Measurements from ENCODE around the gene MYF6.

Gene MYF6

GRCh38 chr12:80714055-80714454 lies 6.6 kb downstream of the MYF6 start:
- no peak for ATAC-seq
- Mint-ChIP-seq H3K36me3 (no peaks in the 10 kb centered on the region), H3K27ac (no peak overlapping the region)

GRCh38 chr12:80714846-80715245 lies 7.4 kb downstream of the MYF6 start:
- no peak for DNase-seq (ENCODE audit: low spot score in 2 of 2)
- Mint-ChIP-seq H3K9me3 (peaks cover 8% of the 10 kb centered on the region), H3K4me3 (no peak overlapping the region), H3K27ac (no peak overlapping the region), H3K4me1 (no peaks in the 10 kb centered on the region), H3K36me3 (no peaks in the 10 kb centered on the region)
- no peak for ATAC-seq

More at GRCh38 chr12:80714055-80714454, 6.6 kb downstream of the MYF6 start:
- Mint-ChIP-seq H3K9me3 (peaks cover 8% of the 10 kb centered on the region), H3K4me1 (no peaks in the 10 kb centered on the region), H3K4me3 (no peak overlapping the region)
- DNase-seq (ENCODE audit: low spot score in 2 of 2), result no peak

- ATAC-seq (no peak), DNase-seq (ENCODE audit: low spot score in 2 of 2) (no peak)
- H3K9me3 Mint-ChIP-seq, result peaks cover 6% of the 10 kb centered on the region
- no peaks in the 10 kb centered on the region for H3K4me1 Mint-ChIP-seq
- no peaks in the 10 kb centered on the region for H3K36me3 Mint-ChIP-seq
- no peak overlapping the region for H3K4me3 Mint-ChIP-seq
- H3K27ac Mint-ChIP-seq, result no peak overlapping the region
Measured at GRCh38 chr12:80715713-80716249, 8.3 kb downstream of the MYF6 start.

- ATAC-seq, result peak; percentile 21
Measured at GRCh38 chr12:80716696-80717469, 9.4 kb downstream of the MYF6 start, which contains the start of gene MYF5. Gene MYF5, plus strand, starts transcription at chr12:80716912. Its CDS starts 152 bp downstream, at chr12:80717064.

GRCh38 chr12:80717856-80718255 lies 10.4 kb downstream of the MYF6 start:
- H3K9me3 Mint-ChIP-seq, result peaks cover 6% of the 10 kb centered on the region
- no peak for DNase-seq (ENCODE audit: low spot score in 2 of 2)
- ATAC-seq, result no peak
- no peaks in the 10 kb centered on the region for H3K36me3 Mint-ChIP-seq
- H3K4me1 Mint-ChIP-seq, result no peaks in the 10 kb centered on the region
- H3K27ac Mint-ChIP-seq, result no peak overlapping the region
- no peak overlapping the region for H3K4me3 Mint-ChIP-seq

More at GRCh38 chr12:80716696-80717469, 9.4 kb downstream of the MYF6 start, which contains the start of gene MYF5:
- Mint-ChIP-seq H3K9me3 (peaks cover 6% of the 10 kb centered on the region), H3K36me3 (no peaks in the 10 kb centered on the region), H3K4me1 (no peaks in the 10 kb centered on the region), H3K27ac (no peak within 1 kb of the TSS), H3K4me3 (no peak within 1 kb of the TSS)
- no peak for DNase-seq (ENCODE audit: low spot score in 2 of 2)

GRCh38 chr12:80720516-80720915 lies 13.1 kb downstream of the MYF6 start:
- Mint-ChIP-seq H3K4me1 (no peaks in the 10 kb centered on the region), H3K36me3 (no peaks in the 10 kb centered on the region), H3K27ac (no peak overlapping the region), H3K4me3 (no peak overlapping the region), H3K9me3 (no peaks in the 10 kb centered on the region)
- ATAC-seq (no peak), DNase-seq (ENCODE audit: low spot score in 2 of 2) (no peak)

- Mint-ChIP-seq H3K4me3 (no peak overlapping the region), H3K36me3 (no peaks in the 10 kb centered on the region), H3K27ac (no peak overlapping the region), H3K9me3 (no peaks in the 10 kb centered on the region), H3K4me1 (no peaks in the 10 kb centered on the region)
- DNase-seq (ENCODE audit: low spot score in 2 of 2) (no peak), ATAC-seq (no peak)
Measured at GRCh38 chr12:80721326-80721725, 13.9 kb downstream of the MYF6 start.

GRCh38 chr12:80745851-80746505 lies 38.5 kb downstream of the MYF6 start:
- no peak overlapping the region for H3K4me3 Mint-ChIP-seq
- ATAC-seq (no peak), DNase-seq (ENCODE audit: low spot score in 2 of 2) (no peak)
- H3K9me3 Mint-ChIP-seq, result peaks cover 11% of the 10 kb centered on the region
- H3K36me3 Mint-ChIP-seq, result no peaks in the 10 kb centered on the region
- H3K27ac Mint-ChIP-seq, result no peak overlapping the region
- no peaks in the 10 kb centered on the region for H3K4me1 Mint-ChIP-seq

- Mint-ChIP-seq H3K27ac (no peak overlapping the region), H3K4me1 (no peaks in the 10 kb centered on the region), H3K36me3 (no peaks in the 10 kb centered on the region), H3K9me3 (peaks cover 11% of the 10 kb centered on the region), H3K4me3 (no peak overlapping the region)
- ATAC-seq (no peak), DNase-seq (ENCODE audit: low spot score in 2 of 2) (no peak)
Measured at GRCh38 chr12:80747800-80748199, 40.4 kb downstream of the MYF6 start.

- Mint-ChIP-seq H3K27ac (no peak overlapping the region), H3K36me3 (no peaks in the 10 kb centered on the region), H3K9me3 (peaks cover 14% of the 10 kb centered on the region), H3K4me3 (no peak overlapping the region), H3K4me1 (no peaks in the 10 kb centered on the region)
- ATAC-seq (no peak), DNase-seq (ENCODE audit: low spot score in 2 of 2) (no peak)
Measured at GRCh38 chr12:80749456-80749855, 42.0 kb downstream of the MYF6 start.

- Mint-ChIP-seq H3K27ac (no peak overlapping the region), H3K36me3 (no peaks in the 10 kb centered on the region), H3K4me3 (no peak overlapping the region), H3K4me1 (no peaks in the 10 kb centered on the region), H3K9me3 (peaks cover 26% of the 10 kb centered on the region)
- ATAC-seq, result no peak
- DNase-seq (ENCODE audit: low spot score in 2 of 2), result no peak
Measured at GRCh38 chr12:80752464-80752863, 45.0 kb downstream of the MYF6 start.

- Mint-ChIP-seq H3K36me3 (no peaks in the 10 kb centered on the region), H3K4me3 (no peak overlapping the region)
Measured at GRCh38 chr12:80754274-80754673, 46.8 kb downstream of the MYF6 start.

GRCh38 chr12:80756875-80757274 lies 49.4 kb downstream of the MYF6 start:
- Mint-ChIP-seq H3K36me3 (no peaks in the 10 kb centered on the region), H3K27ac (no peak overlapping the region), H3K9me3 (peaks cover 27% of the 10 kb centered on the region), H3K4me3 (no peak overlapping the region), H3K4me1 (no peaks in the 10 kb centered on the region)
- DNase-seq (ENCODE audit: low spot score in 2 of 2) (no peak), ATAC-seq (no peak)

More at GRCh38 chr12:80754274-80754673, 46.8 kb downstream of the MYF6 start:
- Mint-ChIP-seq H3K9me3 (peaks cover 30% of the 10 kb centered on the region), H3K27ac (no peak overlapping the region), H3K4me1 (no peaks in the 10 kb centered on the region)
- no peak for ATAC-seq
- no peak for DNase-seq (ENCODE audit: low spot score in 2 of 2)

All from stimulated activated effector memory CD8-positive, alpha-beta T cell treated with anti-CD3 and anti-CD28 coated beads, Interleukin-12 subunit alpha, Interleukin-12 subunit beta, amount 100 ng/mL, for 72 hours (primary cell).